Activated CD8-positive, alpha-beta T cell treated with anti-CD3 and anti-CD28 coated beads, Interleukin-2, amount 10 ng/mL, durations not matched to agents 7 days and 5 days (primary cell): ENCODE measurements around the gene PCGF2. TPM values are rescaled to one million over a fixed set of nuclear protein-coding genes. Genes with fewer than 3 reads are reported as not detected.
"Not testable (repeated sequence)": the region's sequence is repeated elsewhere in the genome, so short reads cannot be mapped to it uniquely, and the experiment has no call there.

Experiments
- ATAC-seq: fragments of 150-1000 bp; cut with Tn5 transposase; one replicate; pipeline ENCODE4 v1.10.0; 2021; ENCODE audit warnings: moderate library complexity
- CTCF ChIA-PET: fragments of 350-600 bp; sonication (Branson Sonifier 250); formaldehyde crosslinking; loops from one replicate; lab custom pipeline; 2021; ENCODE audit warnings: antibody characterized with exemption; lab: Charles Lee
- POLR2A ChIA-PET: fragments of 350-600 bp; sonication (Branson Sonifier 250); formaldehyde crosslinking; loops from one replicate; lab custom pipeline; 2021; ENCODE audit warnings: antibody characterized with exemption; lab: Charles Lee
- DNase-seq: peaks from one replicate; pipeline ENCODE4 v3.0.0-alpha.2; 2020
- H3K27ac Mint-ChIP-seq: one replicate; pipeline ENCODE4 v1.8.0; 2021; ENCODE audit warnings: mild to moderate bottlenecking, mixed read lengths
- H3K27me3 Mint-ChIP-seq: one replicate; pipeline ENCODE4 v1.8.0; 2021; ENCODE audit warnings: low read depth, mixed read lengths
- H3K36me3 Mint-ChIP-seq: one replicate; pipeline ENCODE4 v1.8.0; 2021; ENCODE audit warnings: low read depth, mixed read lengths
- H3K4me1 Mint-ChIP-seq: one replicate; pipeline ENCODE4 v1.8.0; 2021; ENCODE audit warnings: low read depth, mixed read lengths
- H3K4me3 Mint-ChIP-seq: one replicate; pipeline ENCODE4 v1.8.0; 2021; ENCODE audit warnings: mild to moderate bottlenecking, mixed read lengths
- H3K9me3 Mint-ChIP-seq: one replicate; pipeline ENCODE4 v1.8.0; 2022; ENCODE audit warnings: mixed read lengths; ENCODE audit not compliant: insufficient read depth
- total RNA-seq, 2 experiments: library from RNA; stranded (reverse); gene quantifications; one replicate each; pipeline ENCODE4 v1.2.3, GENCODE V29; 2021

Gene PCGF2
- total RNA-seq, 2 experiments from 2014 or later: 0.63 to 0.70 TPM

DNA sequence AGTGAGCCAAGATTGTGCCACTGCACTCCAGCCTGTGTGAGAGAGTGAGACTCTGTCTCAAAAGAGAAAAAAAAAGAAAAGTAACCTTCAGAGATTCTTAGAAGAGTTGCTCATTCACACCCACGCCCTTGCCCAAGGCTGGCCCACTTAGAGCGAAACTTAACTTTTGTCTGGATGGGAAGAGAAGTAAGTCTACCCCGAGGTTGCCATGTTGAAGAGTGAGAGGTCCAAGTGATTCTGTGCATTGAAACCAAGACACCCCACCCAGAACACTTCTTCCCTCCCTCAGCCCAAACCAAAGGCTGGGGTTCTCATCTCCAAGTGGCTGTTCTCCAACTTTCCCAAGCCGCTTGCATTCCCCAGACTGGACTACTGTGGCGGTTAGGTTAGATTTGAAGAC lies 20.4 kb downstream of the PCGF2 start:
- peak overlapping the region; percentile 69 for H3K4me3 Mint-ChIP-seq
- DNase-seq (peak; percentile 68), ATAC-seq (peak; percentile 14)
- H3K4me1 Mint-ChIP-seq: peaks cover 61% of the 10 kb centered on the region
- H3K36me3 Mint-ChIP-seq: peaks cover 52% of the 10 kb centered on the region
- ChIA-PET POLR2A (interaction anchor here (0.8 to 4.2 kb wide), 10 partner anchors 9 to 51 kb away, joined by 3 to 92 read pairs (median 4); partner anchors contain the start of genes MLLT6 and PSMB3), CTCF (interaction anchor here (1.0 to 2.7 kb wide), 10 partner anchors 8 to 169 kb away, joined by 4 to 29 read pairs (median 6); partner anchors contain the start of genes MLLT6 and PSMB3)
- H3K9me3 Mint-ChIP-seq: no peaks in the 10 kb centered on the region
- no peaks in the 10 kb centered on the region for H3K27me3 Mint-ChIP-seq
- peak overlapping the region; percentile 95 for H3K27ac Mint-ChIP-seq

DNA sequence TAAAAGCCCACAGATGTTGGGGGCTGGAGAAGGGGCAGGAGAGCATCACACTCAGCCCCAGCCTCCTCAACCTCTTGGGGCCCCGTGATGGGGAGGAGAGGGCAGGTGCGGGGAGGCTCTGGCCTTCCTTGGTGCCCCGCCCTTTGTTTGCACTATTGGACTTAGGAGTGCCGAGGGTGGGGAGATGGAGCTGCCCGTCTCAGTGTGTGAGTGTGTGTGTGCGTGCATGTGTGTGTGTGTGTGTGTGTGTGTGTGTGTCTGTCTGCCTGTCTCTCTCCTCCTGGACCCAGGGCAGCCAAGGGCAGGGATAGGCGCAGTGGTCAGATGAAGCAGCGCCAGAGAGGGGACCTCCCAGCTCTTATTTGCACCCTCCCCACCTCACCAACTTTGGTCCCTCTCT lies 22.0 kb downstream of the PCGF2 start:
- Mint-ChIP-seq H3K4me3 (peak overlapping the region; percentile 15), H3K27ac (peak overlapping the region; percentile 82), H3K4me1 (peaks cover 50% of the 10 kb centered on the region), H3K36me3 (peaks cover 48% of the 10 kb centered on the region)
- ChIA-PET CTCF (interaction anchor here (2.1 kb wide), 2 partner anchors 10 to 168 kb away, joined by 5 to 6 read pairs; no protein-coding TSS in a partner anchor), POLR2A (interaction anchor here (4.2 kb wide), 1 partner anchor 22 kb away, joined by 92 read pairs; the partner anchor contains the start of gene MLLT6)
- DNase-seq, H3K9me3 Mint-ChIP-seq, ATAC-seq, H3K27me3 Mint-ChIP-seq: not testable (repeated sequence)

DNA sequence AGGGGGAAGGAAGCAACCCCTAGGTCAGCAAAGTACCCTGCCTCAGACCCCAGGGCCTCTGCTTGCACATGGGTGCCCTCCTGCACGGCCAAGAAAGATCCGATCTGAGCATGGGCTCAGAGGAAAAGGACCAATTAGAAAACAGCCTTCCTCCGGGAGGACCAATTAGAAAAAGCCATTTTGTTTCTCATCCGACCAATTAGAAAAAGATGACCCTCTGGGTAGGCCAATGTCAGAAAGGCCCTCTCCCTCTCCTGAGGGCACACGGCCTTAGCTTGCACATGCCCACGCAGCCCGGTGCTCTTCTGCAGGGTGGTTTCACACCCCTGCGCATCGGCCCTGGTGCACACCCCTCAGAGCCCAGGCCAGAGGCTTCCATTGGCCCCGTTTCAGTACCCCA lies 23.1 kb downstream of the PCGF2 start:
- no peak overlapping the region for H3K27ac Mint-ChIP-seq

DNA sequence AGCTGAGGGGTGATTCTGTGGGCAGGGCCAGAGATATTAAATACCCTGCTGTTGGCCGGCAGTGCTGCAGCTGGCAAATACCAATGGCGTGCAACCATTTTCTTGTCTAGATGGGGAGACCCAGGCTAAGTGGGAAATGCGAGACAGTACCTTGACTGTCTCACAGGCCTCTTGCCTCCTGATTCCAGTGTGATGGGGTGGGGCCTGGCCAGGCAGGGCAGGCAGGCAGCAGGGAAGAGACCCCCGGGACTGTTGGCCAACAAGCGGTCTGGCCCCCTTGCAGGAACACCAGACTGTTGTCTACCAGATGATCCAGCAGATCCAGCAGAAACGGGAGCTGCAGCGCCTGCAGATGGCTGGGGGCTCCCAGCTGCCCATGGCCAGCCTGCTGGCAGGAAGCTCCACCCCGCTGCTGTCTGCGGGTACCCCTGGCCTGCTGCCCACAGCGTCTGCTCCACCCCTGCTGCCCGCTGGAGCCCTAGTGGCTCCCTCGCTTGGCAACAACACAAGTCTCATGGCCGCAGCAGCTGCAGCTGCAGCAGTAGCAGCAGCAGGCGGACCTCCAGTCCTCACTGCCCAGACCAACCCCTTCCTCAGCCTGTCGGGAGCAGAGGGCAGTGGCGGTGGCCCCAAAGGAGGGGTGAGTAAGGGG lies 23.7 kb downstream of the PCGF2 start:
- peaks cover 52% of the 10 kb centered on the region for H3K36me3 Mint-ChIP-seq
- CTCF ChIA-PET: interaction anchor here (1.0 to 2.8 kb wide), 3 partner anchors 10 to 47 kb away, joined by 3 to 12 read pairs (median 8); no protein-coding TSS in a partner anchor
- H3K27ac Mint-ChIP-seq: peak overlapping the region; percentile 52
- DNase-seq: no peak
- ATAC-seq: no peak
- no peak overlapping the region for H3K4me3 Mint-ChIP-seq
- peaks cover 41% of the 10 kb centered on the region for H3K4me1 Mint-ChIP-seq
- POLR2A ChIA-PET: interaction anchor here (2.4 kb wide), 1 partner anchor 19 kb away, joined by 9 read pairs; the partner anchor contains the start of gene MLLT6
- H3K9me3 Mint-ChIP-seq: no peaks in the 10 kb centered on the region
- no peaks in the 10 kb centered on the region for H3K27me3 Mint-ChIP-seq

More for the DNA sequence above, 23.1 kb downstream of the PCGF2 start:
- Mint-ChIP-seq H3K9me3 (no peaks in the 10 kb centered on the region), H3K27me3 (no peaks in the 10 kb centered on the region), H3K4me1 (peaks cover 44% of the 10 kb centered on the region), H3K4me3 (no peak overlapping the region), H3K36me3 (peaks cover 51% of the 10 kb centered on the region)
- ATAC-seq (no peak), DNase-seq (no peak)
- POLR2A ChIA-PET: interaction anchor here (2.4 kb wide), 1 partner anchor 20 kb away, joined by 9 read pairs; the partner anchor contains the start of gene MLLT6
- CTCF ChIA-PET: interaction anchor here (1.0 kb wide), 1 partner anchor 9 kb away, joined by 3 read pairs; no protein-coding TSS in a partner anchor

DNA sequence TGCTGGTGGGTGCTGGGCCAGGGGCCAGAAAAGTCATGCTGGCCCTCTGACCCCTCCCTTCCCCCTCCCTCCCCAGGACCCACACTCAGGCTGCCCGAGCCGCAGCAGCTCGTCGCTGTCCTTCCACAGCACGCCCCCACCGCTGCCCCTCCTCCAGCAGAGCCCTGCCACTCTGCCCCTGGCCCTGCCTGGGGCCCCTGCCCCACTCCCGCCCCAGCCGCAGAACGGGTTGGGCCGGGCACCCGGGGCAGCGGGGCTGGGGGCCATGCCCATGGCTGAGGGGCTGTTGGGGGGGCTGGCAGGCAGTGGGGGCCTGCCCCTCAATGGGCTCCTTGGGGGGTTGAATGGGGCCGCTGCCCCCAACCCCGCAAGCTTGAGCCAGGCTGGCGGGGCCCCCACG lies 26.3 kb downstream of the PCGF2 start:
- Mint-ChIP-seq H3K4me1 (peaks cover 20% of the 10 kb centered on the region), H3K27me3 (no peaks in the 10 kb centered on the region), H3K9me3 (no peaks in the 10 kb centered on the region), H3K36me3 (peaks cover 53% of the 10 kb centered on the region), H3K4me3 (no peak overlapping the region), H3K27ac (no peak overlapping the region)
- DNase-seq (no peak), ATAC-seq (no peak)
- ChIA-PET CTCF (interaction anchor here (1.7 to 2.8 kb wide), 3 partner anchors 11 to 15 kb away, joined by 4 to 12 read pairs (median 5); no protein-coding TSS in a partner anchor), POLR2A (interaction anchor here (1.4 kb wide), 1 partner anchor 12 kb away, joined by 3 read pairs; no protein-coding TSS in a partner anchor)

DNA sequence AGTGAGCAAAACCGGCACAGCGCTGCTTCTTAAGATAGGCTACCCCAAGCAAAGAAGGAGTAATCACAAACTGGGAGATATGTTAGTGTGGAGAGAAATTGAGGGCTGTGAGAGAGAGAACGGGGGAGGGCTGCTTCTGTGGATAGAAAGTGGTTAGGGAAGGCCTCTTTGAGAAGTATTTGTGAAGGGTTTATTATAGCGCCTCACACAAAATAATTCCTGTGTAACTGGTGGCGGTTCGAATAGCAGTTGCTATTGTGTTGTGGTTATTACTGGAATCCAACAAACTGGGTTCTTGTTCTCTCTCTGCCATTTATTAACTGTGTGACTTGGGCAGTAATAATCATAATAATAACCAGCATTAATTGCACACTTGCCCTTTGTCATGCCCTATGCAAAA lies 27.2 kb downstream of the PCGF2 start:
- Mint-ChIP-seq H3K9me3 (no peaks in the 10 kb centered on the region), H3K27me3 (no peaks in the 10 kb centered on the region), H3K27ac (no peak overlapping the region), H3K36me3 (peaks cover 55% of the 10 kb centered on the region), H3K4me1 (peaks cover 12% of the 10 kb centered on the region), H3K4me3 (no peak overlapping the region)
- POLR2A ChIA-PET: no interaction called here
- ATAC-seq (no peak), DNase-seq (no peak)
- CTCF ChIA-PET: no interaction called here

DNA sequence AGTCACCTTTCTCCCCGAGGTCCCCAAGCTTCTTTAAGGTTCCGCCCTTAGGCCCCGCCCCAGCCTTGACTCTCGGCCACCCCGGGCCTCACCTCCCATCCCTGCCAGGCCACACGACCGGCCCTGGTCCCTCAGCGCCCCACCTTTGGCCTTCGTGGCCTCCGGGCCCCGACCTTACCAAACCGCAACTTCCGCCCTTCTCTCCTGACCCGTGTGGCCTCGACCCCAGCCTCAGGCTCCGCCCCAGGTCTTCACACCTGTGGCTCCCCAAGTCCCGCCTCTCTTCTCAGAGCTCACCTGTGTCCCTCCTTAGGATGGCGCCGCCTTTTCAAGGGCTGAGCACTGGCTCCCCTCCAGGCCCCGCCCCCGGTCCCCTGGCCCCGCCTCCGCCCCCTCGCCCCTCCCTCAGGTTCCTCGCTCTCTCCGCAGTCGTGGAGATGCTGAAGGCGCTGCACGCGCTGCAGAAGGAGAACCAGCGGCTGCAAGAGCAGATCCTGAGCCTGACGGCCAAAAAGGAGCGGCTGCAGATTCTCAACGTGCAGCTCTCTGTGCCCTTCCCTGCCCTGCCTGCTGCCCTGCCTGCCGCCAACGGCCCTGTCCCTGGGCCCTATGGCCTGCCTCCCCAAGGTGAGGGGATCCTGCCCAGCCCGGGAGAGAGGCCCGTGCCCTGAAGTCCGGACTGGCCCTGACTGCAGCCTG lies 28.0 kb downstream of the PCGF2 start:
- H3K36me3 Mint-ChIP-seq: peaks cover 54% of the 10 kb centered on the region

DNA sequence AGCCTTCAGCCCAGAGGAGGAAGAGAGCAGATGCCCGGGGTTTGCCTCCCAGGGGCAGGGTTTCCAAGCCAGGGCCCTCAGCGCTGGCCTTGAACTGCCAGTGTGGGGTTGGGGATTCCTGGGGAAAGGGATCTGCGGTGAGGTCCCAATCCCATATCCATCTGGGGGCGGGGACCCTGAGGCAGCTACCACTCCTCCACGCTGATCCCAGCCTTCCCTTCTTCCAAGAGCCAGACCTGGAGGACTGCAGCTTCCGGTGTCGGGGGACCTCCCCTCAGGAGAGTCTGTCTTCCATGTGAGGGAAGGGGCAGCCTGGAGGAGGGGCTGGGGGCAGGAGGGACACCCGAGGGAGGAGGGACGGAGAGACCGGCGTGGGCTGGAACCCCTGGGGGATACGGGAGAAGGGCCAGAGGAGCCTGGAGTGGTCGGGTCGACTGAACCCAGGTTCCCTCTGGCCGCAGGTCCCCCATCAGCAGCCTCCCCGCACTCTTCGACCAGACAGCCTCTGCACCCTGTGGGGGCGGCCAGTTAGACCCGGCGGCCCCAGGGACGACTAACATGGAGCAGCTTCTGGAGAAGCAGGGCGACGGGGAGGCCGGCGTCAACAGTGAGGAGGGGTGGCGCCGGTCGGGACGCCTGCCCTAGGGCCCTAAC lies 28.7 kb downstream of the PCGF2 start:
- Mint-ChIP-seq H3K9me3 (no peaks in the 10 kb centered on the region), H3K27ac (no peak overlapping the region), H3K4me1 (peaks cover 10% of the 10 kb centered on the region), H3K36me3 (peaks cover 53% of the 10 kb centered on the region), H3K4me3 (no peak overlapping the region), H3K27me3 (no peaks in the 10 kb centered on the region)
- ATAC-seq (no peak), DNase-seq (no peak)
- CTCF ChIA-PET: interaction anchor here (1.0 to 2.4 kb wide), 5 partner anchors 9 to 43 kb away, joined by 3 to 13 read pairs (median 4); no protein-coding TSS in a partner anchor
- POLR2A ChIA-PET: interaction anchor here (0.7 to 1.6 kb wide), 4 partner anchors 9 to 15 kb away, joined by 3 to 9 read pairs (median 3); no protein-coding TSS in a partner anchor

More for the DNA sequence above, 28.0 kb downstream of the PCGF2 start:
- Mint-ChIP-seq H3K27me3 (no peaks in the 10 kb centered on the region), H3K9me3 (no peaks in the 10 kb centered on the region), H3K4me1 (peaks cover 10% of the 10 kb centered on the region), H3K27ac (no peak overlapping the region), H3K4me3 (no peak overlapping the region)
- POLR2A ChIA-PET: interaction anchor here (0.7 to 1.6 kb wide), 3 partner anchors 10 to 15 kb away, joined by 3 read pairs; no protein-coding TSS in a partner anchor
- ATAC-seq (no peak), DNase-seq (no peak)
- CTCF ChIA-PET: interaction anchor here (1.0 to 2.4 kb wide), 4 partner anchors 9 to 43 kb away, joined by 3 to 13 read pairs (median 8); no protein-coding TSS in a partner anchor

DNA sequence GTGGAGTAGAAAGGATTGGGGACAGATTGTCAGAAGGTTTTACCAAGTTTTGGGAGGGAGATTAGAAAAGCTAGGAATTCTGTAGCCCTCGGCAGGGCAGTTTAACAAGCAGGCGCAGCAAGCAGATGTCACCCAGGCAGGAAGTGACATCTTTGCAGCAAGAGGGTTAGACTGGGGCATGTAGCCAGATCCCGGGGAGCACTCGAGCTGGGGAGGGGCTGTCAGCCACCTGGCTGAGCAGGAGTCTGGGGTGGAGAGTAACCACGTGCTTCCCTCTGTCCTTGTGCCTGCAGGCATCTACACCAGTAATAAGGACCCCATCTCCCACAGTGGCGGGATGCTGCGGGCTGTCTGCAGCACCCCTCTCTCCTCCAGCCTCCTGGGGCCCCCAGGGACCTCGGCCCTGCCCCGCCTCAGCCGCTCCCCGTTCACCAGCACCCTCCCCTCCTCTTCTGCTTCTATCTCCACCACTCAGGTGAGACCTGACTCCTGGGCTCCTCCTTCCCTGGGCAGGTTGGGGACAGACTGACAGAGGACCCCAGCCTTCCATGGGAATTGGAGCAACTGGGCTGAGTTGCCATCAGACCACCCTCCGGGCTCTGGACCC lies 30.9 kb downstream of the PCGF2 start:
- DNase-seq (no peak), ATAC-seq (no peak)
- CTCF ChIA-PET: interaction anchor here (0.8 kb wide), 2 partner anchors 18 to 40 kb away, joined by 3 read pairs; no protein-coding TSS in a partner anchor
- peak overlapping the region; percentile 48 for H3K27ac Mint-ChIP-seq
- H3K27me3 Mint-ChIP-seq: no peaks in the 10 kb centered on the region
- no peaks in the 10 kb centered on the region for H3K9me3 Mint-ChIP-seq
- H3K4me1 Mint-ChIP-seq: peaks cover 17% of the 10 kb centered on the region
- H3K36me3 Mint-ChIP-seq: peaks cover 57% of the 10 kb centered on the region
- no peak overlapping the region for H3K4me3 Mint-ChIP-seq
- POLR2A ChIA-PET: interaction anchor here (1.0 to 2.9 kb wide), 3 partner anchors 11 to 16 kb away, joined by 3 to 11 read pairs (median 7); partner anchors contain the start of gene MLLT6

DNA sequence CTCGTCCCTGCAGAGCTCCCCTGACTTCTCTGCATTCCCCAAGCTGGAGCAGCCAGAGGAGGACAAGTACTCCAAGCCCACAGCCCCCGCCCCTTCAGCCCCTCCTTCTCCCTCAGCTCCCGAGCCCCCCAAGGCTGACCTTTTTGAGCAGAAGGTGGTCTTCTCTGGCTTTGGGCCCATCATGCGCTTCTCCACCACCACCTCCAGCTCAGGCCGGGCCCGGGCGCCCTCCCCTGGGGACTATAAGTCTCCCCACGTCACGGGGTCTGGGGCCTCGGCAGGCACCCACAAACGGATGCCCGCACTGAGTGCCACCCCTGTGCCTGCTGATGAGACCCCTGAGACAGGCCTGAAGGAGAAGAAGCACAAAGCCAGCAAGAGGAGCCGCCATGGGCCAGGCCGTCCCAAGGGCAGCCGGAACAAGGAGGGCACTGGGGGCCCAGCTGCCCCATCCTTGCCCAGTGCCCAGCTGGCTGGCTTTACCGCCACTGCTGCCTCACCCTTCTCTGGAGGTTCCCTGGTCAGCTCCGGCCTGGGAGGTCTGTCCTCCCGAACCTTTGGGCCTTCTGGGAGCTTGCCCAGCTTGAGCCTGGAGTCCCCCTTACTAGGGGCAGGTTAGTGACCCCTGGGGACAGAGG lies 31.6 kb downstream of the PCGF2 start:
- no peak overlapping the region for H3K4me3 Mint-ChIP-seq
- CTCF ChIA-PET: interaction anchor here (0.8 to 0.9 kb wide), 3 partner anchors 9 to 40 kb away, joined by 3 read pairs; no protein-coding TSS in a partner anchor
- H3K9me3 Mint-ChIP-seq: no peaks in the 10 kb centered on the region
- no peak for DNase-seq
- H3K4me1 Mint-ChIP-seq: peaks cover 24% of the 10 kb centered on the region
- ATAC-seq: no peak
- H3K36me3 Mint-ChIP-seq: peaks cover 64% of the 10 kb centered on the region
- POLR2A ChIA-PET: interaction anchor here (1.0 to 2.9 kb wide), 5 partner anchors 9 to 15 kb away, joined by 3 to 11 read pairs (median 7); partner anchors contain the start of gene MLLT6
- no peaks in the 10 kb centered on the region for H3K27me3 Mint-ChIP-seq
- peak overlapping the region; percentile 48 for H3K27ac Mint-ChIP-seq
